ENCODE measurements around the gene DIP2C. TPM values are rescaled to one million over a fixed set of nuclear protein-coding genes. Genes with fewer than 3 reads are reported as not detected.
A peak's percentile ranks its signal among the peaks of the same experiment; 100 is the strongest.
"Not testable (repeated sequence)": the region's sequence is repeated elsewhere in the genome, so short reads cannot be mapped to it uniquely, and the experiment has no call there.

The DIP2C gene
- total and polyA plus RNA-seq, 4 donors: 6.4 to 40.2 (median 23.8) TPM

- DNase-seq (no peak), ATAC-seq (ENCODE audit: low FRiP score) (no peak)
- Histone ChIP-seq H3K4me3 (ENCODE audit: low read length in 2 of 2) (no peak overlapping the region), H3K27ac (ENCODE audit: low read depth in 1 of 2, low read length in 2 of 2) (no peak overlapping the region), H3K36me3 (ENCODE audit: control insufficient read depth in 1 of 2, insufficient read depth in 2 of 2, low read length in 1 of 2) (no peaks in the 10 kb centered on the region), H3K4me1 (ENCODE audit: control insufficient read depth in 1 of 2, insufficient read depth in 2 of 2, low read length in 2 of 2) (peaks cover 0 to 2% of the 10 kb centered on the region in 2 donors), H3K27me3 (ENCODE audit: control insufficient read depth in 1 of 2, insufficient read depth in 2 of 2, low read length in 1 of 2) (no peaks in the 10 kb centered on the region), H3K9me3 (ENCODE audit: control insufficient read depth, low read length) (no peaks in the 10 kb centered on the region)
- intact Hi-C loops (cut with DNase I): no loop called here
- 92 to 95% methylated on average over 3 of the region's 3 CpGs for WGBS, 2 donors
These were observed 235.8 kb downstream of the DIP2C start for GRCh38 chr10:453647-454046.

- WGBS, 2 donors: 90 to 91% methylated on average over 24 of the region's 24 CpGs
- Histone ChIP-seq H3K36me3 (ENCODE audit: control insufficient read depth in 1 of 2, insufficient read depth in 2 of 2, low read length in 1 of 2) (no peaks in the 10 kb centered on the region), H3K27me3 (ENCODE audit: control insufficient read depth in 1 of 2, insufficient read depth in 2 of 2, low read length in 1 of 2) (no peaks in the 10 kb centered on the region), H3K9me3 (ENCODE audit: control insufficient read depth, low read length) (no peaks in the 10 kb centered on the region), H3K4me1 (ENCODE audit: control insufficient read depth in 1 of 2, insufficient read depth in 2 of 2, low read length in 2 of 2) (peaks cover 0 to 2% of the 10 kb centered on the region in 2 donors), H3K27ac (ENCODE audit: low read depth in 1 of 2, low read length in 2 of 2) (no peak overlapping the region), H3K4me3 (ENCODE audit: low read length in 2 of 2) (no peak overlapping the region)
- intact Hi-C loops (cut with DNase I): no loop called here
- ATAC-seq (ENCODE audit: low FRiP score): peak; percentile 29
- DNase-seq: no peak
These were observed 236.7 kb downstream of the DIP2C start for GRCh38 chr10:452512-453426.

- Histone ChIP-seq H3K27ac (ENCODE audit: low read depth in 1 of 2, low read length in 2 of 2) (no peak overlapping the region), H3K9me3 (ENCODE audit: control insufficient read depth, low read length) (no peaks in the 10 kb centered on the region), H3K4me3 (ENCODE audit: low read length in 2 of 2) (no peak overlapping the region), H3K27me3 (ENCODE audit: control insufficient read depth in 1 of 2, insufficient read depth in 2 of 2, low read length in 1 of 2) (no peaks in the 10 kb centered on the region), H3K4me1 (ENCODE audit: control insufficient read depth in 1 of 2, insufficient read depth in 2 of 2, low read length in 2 of 2) (peaks cover 0 to 2% of the 10 kb centered on the region in 2 donors), H3K36me3 (ENCODE audit: control insufficient read depth in 1 of 2, insufficient read depth in 2 of 2, low read length in 1 of 2) (no peaks in the 10 kb centered on the region)
- intact Hi-C loops (cut with DNase I): no loop called here
- WGBS, 2 donors: 92% methylated on average over 7 of the region's 7 CpGs
- no peak for DNase-seq
- ATAC-seq (ENCODE audit: low FRiP score): no peak
These were observed 237.6 kb downstream of the DIP2C start for GRCh38 chr10:451856-452255.

- peak overlapping the region in 1 of 2 donors; percentile 18 for H3K27ac ChIP-seq (ENCODE audit: low read depth in 1 of 2, low read length in 2 of 2)
- DNase-seq: no peak
- no peaks in the 10 kb centered on the region for H3K9me3 ChIP-seq (ENCODE audit: control insufficient read depth, low read length)
- WGBS, 2 donors: 35 to 38% methylated on average over 11 of the region's 11 CpGs
- H3K36me3 ChIP-seq (ENCODE audit: control insufficient read depth in 1 of 2, insufficient read depth in 2 of 2, low read length in 1 of 2): no peaks in the 10 kb centered on the region
- H3K4me1 ChIP-seq (ENCODE audit: control insufficient read depth in 1 of 2, insufficient read depth in 2 of 2, low read length in 2 of 2): peaks cover 0 to 2% of the 10 kb centered on the region in 2 donors
- intact Hi-C loops (cut with DNase I): no loop called here
- H3K4me3 ChIP-seq (ENCODE audit: low read length in 2 of 2): no peak overlapping the region
- H3K27me3 ChIP-seq (ENCODE audit: control insufficient read depth in 1 of 2, insufficient read depth in 2 of 2, low read length in 1 of 2): no peaks in the 10 kb centered on the region
- no peak for ATAC-seq (ENCODE audit: low FRiP score)
These were observed 238.4 kb downstream of the DIP2C start for GRCh38 chr10:451021-451471.

GRCh38 chr10:450463-450862 lies 239.0 kb downstream of the DIP2C start:
- intact Hi-C loops (cut with DNase I): no loop called here
- no peak overlapping the region for H3K4me3 ChIP-seq (ENCODE audit: low read length in 2 of 2)
- ATAC-seq (ENCODE audit: low FRiP score): no peak
- H3K36me3 ChIP-seq (ENCODE audit: control insufficient read depth in 1 of 2, insufficient read depth in 2 of 2, low read length in 1 of 2): no peaks in the 10 kb centered on the region
- no peak overlapping the region for H3K27ac ChIP-seq (ENCODE audit: low read depth in 1 of 2, low read length in 2 of 2)
- 70 to 71% methylated on average over 3 of the region's 3 CpGs for WGBS, 2 donors
- no peaks in the 10 kb centered on the region for H3K9me3 ChIP-seq (ENCODE audit: control insufficient read depth, low read length)
- peaks cover 0 to 2% of the 10 kb centered on the region in 2 donors for H3K4me1 ChIP-seq (ENCODE audit: control insufficient read depth in 1 of 2, insufficient read depth in 2 of 2, low read length in 2 of 2)
- no peaks in the 10 kb centered on the region for H3K27me3 ChIP-seq (ENCODE audit: control insufficient read depth in 1 of 2, insufficient read depth in 2 of 2, low read length in 1 of 2)
- no peak for DNase-seq

- H3K4me1 ChIP-seq (ENCODE audit: control insufficient read depth in 1 of 2, insufficient read depth in 2 of 2, low read length in 2 of 2); H3K27me3 ChIP-seq (ENCODE audit: control insufficient read depth in 1 of 2, insufficient read depth in 2 of 2, low read length in 1 of 2); H3K36me3 ChIP-seq (ENCODE audit: control insufficient read depth in 1 of 2, insufficient read depth in 2 of 2, low read length in 1 of 2); H3K9me3 ChIP-seq (ENCODE audit: control insufficient read depth, low read length); intact Hi-C loops (cut with DNase I); H3K4me3 ChIP-seq (ENCODE audit: low read length in 2 of 2); H3K27ac ChIP-seq (ENCODE audit: low read depth in 1 of 2, low read length in 2 of 2); DNase-seq; ATAC-seq (ENCODE audit: low FRiP score): not testable (repeated sequence)
- 78 to 87% methylated on average over 4 of the region's 6 CpGs for WGBS, 2 donors
These were observed 240.1 kb downstream of the DIP2C start for GRCh38 chr10:449331-449730.

GRCh38 chr10:443459-443858 lies 246.0 kb downstream of the DIP2C start:
- no peaks in the 10 kb centered on the region for H3K36me3 ChIP-seq (ENCODE audit: control insufficient read depth in 1 of 2, insufficient read depth in 2 of 2, low read length in 1 of 2)
- no peaks in the 10 kb centered on the region for H3K9me3 ChIP-seq (ENCODE audit: control insufficient read depth, low read length)
- WGBS, 2 donors: 96% methylated on average over 2 of the region's 2 CpGs
- no peak for DNase-seq
- H3K4me3 ChIP-seq (ENCODE audit: low read length in 2 of 2): no peak overlapping the region
- H3K27ac ChIP-seq (ENCODE audit: low read depth in 1 of 2, low read length in 2 of 2): no peak overlapping the region
- no peaks in the 10 kb centered on the region for H3K27me3 ChIP-seq (ENCODE audit: control insufficient read depth in 1 of 2, insufficient read depth in 2 of 2, low read length in 1 of 2)
- intact Hi-C loops (cut with DNase I): no loop called here
- no peak for ATAC-seq (ENCODE audit: low FRiP score)
- no peaks in the 10 kb centered on the region for H3K4me1 ChIP-seq (ENCODE audit: control insufficient read depth in 1 of 2, insufficient read depth in 2 of 2, low read length in 2 of 2)

- Histone ChIP-seq H3K27ac (ENCODE audit: low read depth in 1 of 2, low read length in 2 of 2) (no peak overlapping the region), H3K9me3 (ENCODE audit: control insufficient read depth, low read length) (no peaks in the 10 kb centered on the region), H3K4me3 (ENCODE audit: low read length in 2 of 2) (no peak overlapping the region), H3K36me3 (ENCODE audit: control insufficient read depth in 1 of 2, insufficient read depth in 2 of 2, low read length in 1 of 2) (no peaks in the 10 kb centered on the region), H3K4me1 (ENCODE audit: control insufficient read depth in 1 of 2, insufficient read depth in 2 of 2, low read length in 2 of 2) (no peaks in the 10 kb centered on the region), H3K27me3 (ENCODE audit: control insufficient read depth in 1 of 2, insufficient read depth in 2 of 2, low read length in 1 of 2) (no peaks in the 10 kb centered on the region)
- DNase-seq (no peak), ATAC-seq (ENCODE audit: low FRiP score) (no peak)
- 98 to 99% methylated on average over 6 of the region's 6 CpGs for WGBS, 2 donors
- intact Hi-C loops (cut with DNase I): no loop called here
These were observed 247.3 kb downstream of the DIP2C start for GRCh38 chr10:442209-442608.

- ATAC-seq (ENCODE audit: low FRiP score): no peak
- Histone ChIP-seq H3K36me3 (ENCODE audit: control insufficient read depth in 1 of 2, insufficient read depth in 2 of 2, low read length in 1 of 2) (no peaks in the 10 kb centered on the region), H3K4me1 (ENCODE audit: control insufficient read depth in 1 of 2, insufficient read depth in 2 of 2, low read length in 2 of 2) (no peaks in the 10 kb centered on the region), H3K9me3 (ENCODE audit: control insufficient read depth, low read length) (no peaks in the 10 kb centered on the region), H3K27me3 (ENCODE audit: control insufficient read depth in 1 of 2, insufficient read depth in 2 of 2, low read length in 1 of 2) (no peaks in the 10 kb centered on the region), H3K27ac (ENCODE audit: low read depth in 1 of 2, low read length in 2 of 2) (no peak overlapping the region), H3K4me3 (ENCODE audit: low read length in 2 of 2) (no peak overlapping the region)
- intact Hi-C loops (cut with DNase I): no loop called here
- WGBS, 2 donors: 94 to 98% methylated on average over 6 of the region's 6 CpGs
- DNase-seq: no peak
These were observed 247.8 kb downstream of the DIP2C start for GRCh38 chr10:441659-442058.
